Measurements from ENCODE around the gene CD48.
"Not testable (repeated sequence)": the region's sequence is repeated elsewhere in the genome, so short reads cannot be mapped to it uniquely, and the experiment has no call there.

The CD48 gene

DNA sequence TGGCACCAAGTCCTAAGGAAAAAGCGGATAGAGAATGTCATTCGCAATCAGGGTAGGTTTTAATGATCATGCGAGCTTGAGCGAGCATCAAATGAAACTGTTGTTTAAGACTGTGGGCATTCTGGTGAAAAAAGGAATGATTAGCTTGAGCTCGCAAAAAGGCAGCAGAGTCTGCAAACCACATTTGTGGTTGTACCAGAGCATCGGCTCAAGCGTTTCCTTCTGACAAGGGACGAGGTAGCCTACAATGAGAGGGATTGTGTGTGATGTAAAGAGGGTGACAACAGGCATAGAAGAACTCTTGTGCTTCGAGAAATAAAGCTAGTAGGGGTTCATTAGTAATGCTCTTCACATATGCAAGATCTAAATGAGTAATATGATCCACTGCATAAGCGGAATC is 11.1 kb upstream of the CD48 start:
- no peak for DNase-seq (ENCODE audit: insufficient read length, low spot score)
- FAIRE-seq, result no peak
- TF ChIP-seq CTCF (IDR thresholded peaks at IDR 0.05; ENCODE audit: insufficient read depth, missing control alignments), result no peak

DNA sequence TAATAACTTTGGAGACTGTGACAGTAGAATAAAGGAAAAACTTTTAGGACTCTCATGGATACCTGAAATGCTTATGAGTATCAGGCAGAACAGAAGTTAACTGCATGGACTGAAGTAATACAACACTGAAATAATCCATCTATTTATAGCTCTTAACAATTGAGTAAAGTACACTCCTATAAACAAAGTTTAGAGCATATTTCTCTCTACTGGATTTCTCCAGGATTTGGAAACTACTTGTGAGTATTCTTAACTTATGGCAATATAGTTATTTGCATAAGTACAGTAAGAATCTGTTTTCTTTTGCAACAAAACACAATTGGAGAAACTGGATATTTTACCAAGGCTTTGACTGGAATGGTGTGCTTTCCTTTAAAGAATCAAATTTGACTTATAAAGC is 9.9 kb upstream of the CD48 start:
- DNase-seq (ENCODE audit: insufficient read length, low spot score), result no peak
- FAIRE-seq, result no peak
- no peak for TF ChIP-seq CTCF (IDR thresholded peaks at IDR 0.05; ENCODE audit: insufficient read depth, missing control alignments)

DNA sequence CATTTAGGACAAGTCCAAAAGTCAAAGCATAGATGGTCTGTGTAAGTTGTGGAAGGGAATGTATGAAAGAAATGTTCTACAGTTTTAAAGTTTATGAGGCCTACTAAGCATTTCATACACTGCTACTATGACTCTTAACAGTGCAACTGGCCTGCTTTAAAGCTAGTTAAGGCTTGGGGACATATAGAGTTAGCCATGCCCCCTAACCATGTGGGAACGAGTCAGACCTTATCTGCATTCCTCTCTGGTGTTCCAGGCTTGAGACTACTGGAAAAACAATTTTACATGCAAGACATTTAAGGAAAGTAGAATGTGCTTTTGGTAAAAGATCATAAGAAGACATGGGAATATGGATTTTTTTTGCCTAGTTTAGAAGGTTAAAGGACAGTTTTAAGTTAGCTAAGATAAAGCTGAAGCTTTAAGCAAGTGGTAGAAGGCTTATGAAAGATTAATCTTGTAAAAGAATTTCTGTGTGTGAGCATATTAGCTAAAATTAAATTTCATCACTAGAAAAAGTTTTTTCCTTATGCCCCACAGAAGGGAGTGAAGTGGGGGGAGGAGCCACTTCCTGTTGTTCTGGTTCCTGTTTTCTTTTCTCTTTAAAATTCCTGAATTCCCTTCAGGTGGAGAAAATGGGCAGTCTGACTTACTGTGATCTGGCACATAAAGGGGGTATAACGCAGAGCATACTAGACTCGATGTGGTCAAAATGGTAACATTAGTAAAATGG is 8.9 kb upstream of the CD48 start:
- FAIRE-seq (no peak), DNase-seq (ENCODE audit: insufficient read length, low spot score) (no peak)
- TF ChIP-seq CTCF (IDR thresholded peaks at IDR 0.05; ENCODE audit: insufficient read depth, missing control alignments), result no peak

GRCh38 chr1:160718210-160718609 is 6.6 kb upstream of the CD48 start:
- FAIRE-seq, result no peak

GRCh38 chr1:160717306-160717705 is 5.7 kb upstream of the CD48 start:
- no peak for FAIRE-seq
- no peak for TF ChIP-seq CTCF (IDR thresholded peaks at IDR 0.05; ENCODE audit: insufficient read depth, missing control alignments)
- DNase-seq (ENCODE audit: insufficient read length, low spot score), result no peak

More at GRCh38 chr1:160718210-160718609, 6.6 kb upstream of the CD48 start:
- no peak for DNase-seq (ENCODE audit: insufficient read length, low spot score)
- no peak for TF ChIP-seq CTCF (IDR thresholded peaks at IDR 0.05; ENCODE audit: insufficient read depth, missing control alignments)

DNA sequence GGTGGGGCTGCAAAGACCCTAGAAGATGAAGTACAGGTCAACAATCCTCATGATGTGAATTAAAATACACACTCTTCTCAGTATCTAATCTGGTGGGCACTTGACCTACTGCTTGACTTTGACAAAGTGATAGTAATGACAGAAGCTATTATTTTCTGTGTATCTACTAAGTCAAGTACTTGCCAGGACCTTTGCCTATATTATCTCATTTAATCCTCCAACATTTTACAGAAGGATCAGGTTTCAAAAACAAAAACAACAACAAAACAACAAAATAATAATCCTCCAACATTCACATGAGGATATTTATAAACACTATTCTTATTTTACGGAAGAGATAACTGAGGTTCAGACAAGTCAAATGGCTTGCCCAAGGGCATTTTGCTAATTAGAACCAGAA is 4.4 kb upstream of the CD48 start:
- no peak for DNase-seq (ENCODE audit: insufficient read length, low spot score)
- no peak for TF ChIP-seq CTCF (IDR thresholded peaks at IDR 0.05; ENCODE audit: insufficient read depth, missing control alignments)
- no peak for FAIRE-seq

- FAIRE-seq, result not testable (repeated sequence)
These were observed 2.5 kb upstream of the CD48 start for GRCh38 chr1:160714034-160714648.

More at GRCh38 chr1:160714034-160714648, 2.5 kb upstream of the CD48 start:
- not testable (repeated sequence) for DNase-seq (ENCODE audit: insufficient read length, low spot score)
